Pancreas (tissue), 10 donors: ENCODE measurements around the gene GSG1L. TPM values are rescaled to one million over a fixed set of nuclear protein-coding genes. Genes with fewer than 3 reads are reported as not detected.

Experiments
- ATAC-seq, 4 donors: fragments of 200-7000 bp; cut with Tn5 transposase; one replicate each; pipeline versions ENCODE4 v1.8.0 to v1.9.1; 2020; ENCODE audit warnings: mild to moderate bottlenecking in 4 of 4, moderate library complexity in 4 of 4
- DNase-seq, 6 donors: peaks; one replicate each; pipeline ENCODE4 v3.0.0-alpha.2; 2020
- FAIRE-seq: peaks from 2 replicates; lab custom pipeline; 2012; peaks lifted over from hg19 to GRCh38; lab: Jason Lieb, UNC
- H3K27ac ChIP-seq, 4 donors: fragments of 200-600 bp; sonication (generic); 1 replicate in 3 of 4; 2 replicates in 1 of 4; pipeline versions ENCODE4 v1.5.0 to v1.8.0; 2020
- H3K27me3 ChIP-seq, 4 donors: fragments of 200-600 bp; one replicate each; pipeline ENCODE4 v1.8.0; 2021
- H3K36me3 ChIP-seq, 3 donors: fragments of 200-600 bp; sonication (generic) in 1 of 3; one replicate each; pipeline versions ENCODE4 v1.5.0 to v1.8.0; 2020 to 2021
- H3K4me1 ChIP-seq, 3 donors: fragments of 200-600 bp; one replicate each; pipeline ENCODE4 v1.8.0; 2021
- H3K4me3 ChIP-seq, 4 donors: fragments of 200-600 bp; sonication (generic) in 2 of 4; one replicate each; pipeline versions ENCODE4 v1.5.0 to v1.8.0; 2020 to 2021
- H3K9me3 ChIP-seq, 4 donors: fragments of 200-600 bp; one replicate each; pipeline ENCODE4 v1.8.0; 2021
- CTCF ChIP-seq, 4 donors: fragments of 200-600 bp; sonication (generic) in 3 of 4; IDR thresholded peaks; one replicate each; pipeline versions ENCODE4 v1.5.0 to v1.8.0; 2021; ENCODE audit warnings: antibody characterized with exemption in 4 of 4
- WGBS, 2 donors: extraction: QIAGEN DNeasy Blood & Tissue Kit; methylation state at CpG; one replicate each; pipeline ENCODE4 v1.1.7; 2013; 5-methylcytosine and 5-hydroxymethylcytosine counted together
- intact Hi-C, 3 donors: fragments of 100-400 bp; cut with DNase I; formaldehyde crosslinking; loops; one replicate each; pipeline versions ENCODE4 v1.11.1 to v1.14.2; 2022
- polyA plus RNA-seq, 2 donors: library from polyadenylated mRNA; stranded (reverse); fragments of 200-250 nt; gene quantifications; one replicate each; pipeline ENCODE4 v1.2.3, GENCODE V29; 2013
- total RNA-seq, 6 donors: library from RNA; stranded (reverse); fragmentation: NEBNext Ultra II Directional in 4 of 6; extraction: Animal tissue kit (Norgen Biotek cat#: 25700) in 4 of 6; gene quantifications; one replicate each; pipeline versions ENCODE4 v1.2.1 to v1.2.4, GENCODE V29; 2021 to 2023
- donor health status: healthy with polysubstance abuse.
- donor health status: DM: no; HTN: no; CAD: no; lungs with moderate emphysema.
- donor health status: DM: no; HTN: no; CAD: no.
- donor health status: control.
- donor health status: control.
- donor health status: Bipolar disorder and iron deficiency.
- donor health status: DM: yes; HTN: yes; CAD: no.
- donor health status: DM: no; HTN: no; CAD: no.
- donor health status: DM: no; HTN: no; CAD: no.
- donor health status: DM: yes; HTN: yes; CAD: no.

Gene GSG1L
- total and polyA plus RNA-seq, 8 donors: 0.02 to 0.12 TPM; not detected in 6

DNA sequence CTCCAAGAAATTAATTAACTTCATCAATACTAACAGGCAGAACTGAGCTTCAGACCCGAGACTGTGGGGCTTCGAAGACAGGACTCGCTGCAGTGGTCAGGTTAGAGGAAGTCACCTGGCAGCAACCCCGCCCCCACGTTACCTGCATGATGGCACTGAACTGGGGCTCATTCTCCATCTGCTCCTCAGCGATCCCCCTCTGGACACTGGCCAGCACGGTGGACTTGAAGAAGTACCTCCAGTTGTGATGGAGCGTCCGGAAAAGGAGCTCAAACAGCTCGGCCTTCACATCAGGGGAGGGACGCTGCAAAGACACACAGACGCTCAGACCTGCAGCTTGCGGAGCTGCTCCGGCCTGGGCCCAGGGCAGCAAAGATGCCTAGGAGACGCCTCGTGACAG, 40.9 kb upstream of the GSG1L start:
- Histone ChIP-seq H3K4me3 (no peak overlapping the region), H3K27ac (no peak overlapping the region), H3K36me3 (peaks cover 0 to 76% (median 24%) of the 10 kb centered on the region in 3 donors), H3K4me1 (no peaks in the 10 kb centered on the region), H3K27me3 (no peaks in the 10 kb centered on the region), H3K9me3 (no peaks in the 10 kb centered on the region)
- 94 to 95% methylated on average over 16 of the region's 16 CpGs for WGBS, 2 donors
- TF ChIP-seq CTCF (IDR thresholded peaks at IDR 0.05): no peak
- ATAC-seq: no peak
- FAIRE-seq: no peak
- intact Hi-C loops: no loop called here
- DNase-seq: no peak

GRCh38 chr16:28103516-28104170, 40.1 kb upstream of the GSG1L start:
- intact Hi-C loops: no loop called here
- Histone ChIP-seq H3K4me1 (no peaks in the 10 kb centered on the region), H3K4me3 (no peak overlapping the region), H3K27ac (no peak overlapping the region), H3K27me3 (no peaks in the 10 kb centered on the region), H3K36me3 (peaks cover 0 to 76% (median 24%) of the 10 kb centered on the region in 3 donors), H3K9me3 (no peaks in the 10 kb centered on the region)
- WGBS, 2 donors: 95 to 96% methylated on average over 14 of the region's 14 CpGs
- FAIRE-seq: no peak
- no peak for ATAC-seq
- DNase-seq: no peak
- TF ChIP-seq CTCF (IDR thresholded peaks at IDR 0.05): no peak

- no peaks in the 10 kb centered on the region for H3K4me1 ChIP-seq
- H3K36me3 ChIP-seq: peaks cover 0 to 68% (median 9%) of the 10 kb centered on the region in 3 donors
- H3K9me3 ChIP-seq: no peaks in the 10 kb centered on the region
- intact Hi-C loops: no loop called here
- TF ChIP-seq CTCF (IDR thresholded peaks at IDR 0.05): no peak
- FAIRE-seq (no peak), DNase-seq (no peak), ATAC-seq (no peak)
- H3K27ac ChIP-seq: no peak overlapping the region
- H3K27me3 ChIP-seq: no peaks in the 10 kb centered on the region
- H3K4me3 ChIP-seq: no peak overlapping the region
- WGBS, 2 donors: 94 to 98% methylated on average over 6 of the region's 6 CpGs
Measured at GRCh38 chr16:28101533-28101890, 38.0 kb upstream of the GSG1L start.

DNA sequence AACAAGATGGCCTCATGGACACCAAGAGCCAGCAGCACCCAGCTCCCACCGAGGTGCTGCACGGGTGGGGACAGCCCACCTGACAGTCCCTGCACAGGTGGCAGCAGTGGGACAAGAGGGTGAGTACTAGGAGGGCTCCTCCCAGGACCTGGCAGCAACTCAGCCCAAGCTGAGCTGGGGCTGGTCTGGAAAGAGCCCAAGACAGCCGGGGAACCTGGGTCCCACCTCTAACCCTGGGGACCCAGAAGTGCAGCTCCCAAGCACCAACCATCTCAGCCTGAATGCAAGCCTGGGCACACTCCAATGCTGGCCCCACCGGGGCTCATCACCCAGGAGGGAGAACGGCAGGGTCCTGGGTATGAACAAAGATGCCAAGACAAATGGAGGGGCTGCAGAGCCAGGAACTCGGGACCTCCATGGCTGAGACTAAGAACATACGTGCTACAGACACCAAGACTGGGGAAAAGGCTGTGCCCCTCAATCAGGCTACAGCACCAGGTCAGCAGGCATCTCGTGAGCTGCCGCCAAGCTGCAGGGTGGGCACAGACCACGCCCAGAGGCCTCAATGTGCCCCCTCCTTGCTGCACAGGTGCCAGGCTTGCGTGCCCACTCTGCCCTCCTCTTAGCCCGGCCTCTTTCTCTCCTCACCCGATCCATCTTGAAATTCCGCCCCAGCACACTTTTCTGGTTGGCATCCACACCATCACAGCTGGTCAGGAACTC, 37.5 kb upstream of the GSG1L start:
- Histone ChIP-seq H3K27me3 (no peaks in the 10 kb centered on the region), H3K9me3 (no peaks in the 10 kb centered on the region), H3K4me3 (no peak overlapping the region), H3K36me3 (peaks cover 0 to 62% (median 4%) of the 10 kb centered on the region in 3 donors), H3K4me1 (no peaks in the 10 kb centered on the region), H3K27ac (no peak overlapping the region)
- FAIRE-seq (no peak), ATAC-seq (no peak), DNase-seq (no peak)
- no peak for TF ChIP-seq CTCF (IDR thresholded peaks at IDR 0.05)
- intact Hi-C loops: no loop called here
- WGBS, 2 donors: 95 to 96% methylated on average over 14 of the region's 14 CpGs
